Measurements from ENCODE around the gene EQTN. TPM values are rescaled to one million over a fixed set of nuclear protein-coding genes. Genes with fewer than 3 reads are reported as not detected.
A peak's percentile ranks its signal among the peaks of the same experiment; 100 is the strongest.

The EQTN gene
- not detected for polyA plus RNA-seq (2013, experiment 1 of 2; ENCODE audit: insufficient read length)
- polyA plus RNA-seq (2013, experiment 2 of 2; ENCODE audit: insufficient read length) = not detected

DNA sequence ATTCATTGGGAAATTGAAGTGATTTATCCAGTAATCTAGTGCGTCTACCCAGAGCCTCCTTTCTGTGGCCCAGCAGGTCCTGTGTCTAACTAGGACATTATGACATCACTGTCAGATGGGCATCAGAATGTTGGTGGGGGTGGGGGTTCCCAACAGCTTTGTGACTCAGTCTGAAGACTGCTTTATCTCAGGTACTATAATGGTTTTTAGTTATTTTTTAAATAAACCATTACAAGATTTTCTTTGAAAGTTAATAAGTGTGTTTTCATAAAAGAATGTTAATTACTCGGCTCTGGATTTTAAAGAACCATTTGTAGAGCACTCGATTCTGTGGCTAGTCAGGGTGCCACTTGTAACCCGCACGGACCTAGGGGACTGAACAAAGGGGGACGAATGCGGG, at the start of gene EQTN:
EQTN (minus strand) TSS at position 101 of the 400 bp plus-strand sequence; CDS start at position 6, 95 bp downstream.
- no peak for DNase-seq

DNA sequence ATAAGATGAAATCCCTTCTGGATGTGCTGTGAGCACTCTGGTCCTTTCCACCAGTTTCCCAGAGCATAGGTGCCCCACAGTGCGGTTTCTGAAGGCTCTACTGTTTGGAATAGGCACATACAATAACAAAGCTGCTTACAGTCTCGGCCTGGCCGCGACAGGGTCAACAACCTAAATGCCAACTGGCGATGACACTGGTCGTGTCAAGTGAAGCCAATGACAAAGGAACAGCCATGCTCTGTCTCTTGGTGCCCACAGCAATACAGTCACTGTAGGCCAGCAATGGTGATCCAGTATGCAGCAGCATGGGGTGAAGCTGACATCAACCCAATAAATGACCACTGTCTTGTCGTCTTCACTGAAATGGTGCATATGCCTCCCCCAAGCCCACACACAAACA, 47.8 kb upstream of the EQTN start:
- no peak for DNase-seq

DNA sequence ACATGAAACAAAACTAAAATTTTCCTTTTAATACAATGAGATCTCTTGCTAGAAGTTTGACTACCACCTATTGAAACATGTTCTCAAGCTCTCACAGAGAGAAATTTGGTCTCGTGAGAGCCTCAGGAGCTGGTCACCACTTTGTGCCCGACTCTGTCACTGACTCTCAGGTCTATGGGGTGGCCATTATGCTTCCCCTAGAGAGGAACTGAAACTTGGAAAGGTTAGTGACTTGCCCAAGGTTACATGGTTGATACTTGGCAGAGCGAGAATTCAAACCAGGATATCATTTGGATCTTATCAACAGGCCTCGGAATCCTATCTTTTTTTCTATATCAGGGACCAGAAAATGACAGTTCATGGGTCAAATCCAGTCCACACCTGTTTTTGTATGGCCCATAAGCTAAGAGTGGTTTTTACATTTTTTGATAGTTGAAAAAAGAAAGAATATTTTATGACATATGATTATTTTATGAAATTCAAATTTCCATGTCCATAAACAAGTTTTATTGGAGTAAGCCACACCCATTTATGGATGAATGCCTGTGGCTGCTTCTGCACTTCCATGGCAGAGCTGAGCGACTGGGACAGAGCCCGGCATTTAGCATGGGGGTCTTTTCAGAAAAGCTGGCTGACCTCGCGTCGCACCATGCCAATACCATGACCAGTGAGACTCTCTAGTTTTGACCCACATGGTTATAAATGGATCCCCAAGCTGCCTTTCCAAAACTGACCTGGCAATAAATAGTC, 44.8 kb upstream of the EQTN start:
- no peak for DNase-seq

DNA sequence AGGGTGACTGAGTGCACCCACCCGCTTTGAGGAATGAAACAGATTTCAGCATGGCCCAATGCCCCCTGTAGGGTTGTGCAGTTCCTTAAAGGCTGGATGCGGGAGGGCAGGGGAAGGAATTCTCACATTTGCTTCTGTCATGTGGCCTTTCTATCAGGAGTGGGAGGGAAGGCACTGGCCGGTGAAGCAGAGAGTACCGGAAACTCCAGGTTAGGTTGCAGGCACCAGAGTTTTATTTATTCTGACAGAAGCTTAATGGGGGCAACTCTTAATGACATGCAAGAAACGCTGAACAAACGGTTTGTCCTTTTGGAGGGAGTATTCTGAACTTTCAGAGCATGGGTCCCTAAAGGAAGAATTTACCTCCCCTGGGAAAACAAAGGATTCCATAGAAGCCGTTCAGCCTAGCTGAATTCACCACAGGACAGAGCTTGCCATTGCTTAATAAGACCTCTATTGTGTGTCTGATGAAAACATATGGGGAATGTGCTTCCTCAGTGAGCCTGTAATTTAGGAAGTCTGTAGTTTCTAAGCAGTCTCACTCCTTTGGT, 44.1 kb upstream of the EQTN start:
- peak; percentile 26 for DNase-seq

DNA sequence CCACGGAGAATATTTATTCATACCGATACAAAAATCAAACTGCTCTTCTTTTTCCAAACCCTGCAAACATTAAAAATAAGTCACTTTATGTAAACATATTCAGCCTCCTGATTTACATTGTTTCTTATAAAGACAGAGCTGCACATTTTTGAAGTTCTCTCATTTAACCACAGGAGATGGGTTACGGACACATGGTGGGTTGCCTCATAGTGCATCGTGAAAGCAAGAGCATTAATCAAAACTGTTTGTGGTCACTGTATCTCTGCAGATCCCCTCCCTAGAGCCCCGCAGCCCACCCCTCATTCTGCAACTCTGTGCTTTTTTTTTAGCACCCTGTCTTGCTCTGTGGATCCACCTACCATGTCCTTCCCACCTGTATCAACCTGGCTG, 43.3 kb upstream of the EQTN start:
- DNase-seq = no peak

DNA sequence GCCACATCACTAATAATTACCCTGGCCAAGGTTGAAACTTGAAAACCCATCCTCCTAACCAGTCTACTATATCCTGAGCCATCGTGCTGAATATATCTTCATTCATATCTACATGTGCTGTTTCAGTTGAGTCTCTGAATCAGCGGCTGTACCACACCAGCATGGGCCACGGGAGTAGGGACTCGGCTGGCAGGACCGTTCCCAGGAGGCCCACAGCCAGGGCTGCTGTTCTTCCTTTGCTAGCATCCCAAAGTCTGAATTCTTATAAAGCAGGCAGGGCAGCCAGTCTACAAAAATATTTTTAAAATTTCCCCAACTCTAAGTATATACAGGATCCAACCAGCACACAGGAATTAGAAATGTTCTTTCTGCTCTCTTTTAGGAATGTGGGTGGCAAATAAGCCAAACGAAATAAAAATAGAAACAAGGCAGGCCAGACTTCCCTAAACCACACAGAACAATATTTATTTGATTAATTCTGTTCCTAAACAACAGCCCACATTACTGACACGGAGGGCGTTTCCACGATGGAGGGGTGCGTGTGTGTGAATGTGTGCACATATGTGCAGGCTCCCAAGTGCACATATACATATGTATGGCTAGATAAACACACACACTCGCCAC, 42.8 kb upstream of the EQTN start:
- DNase-seq = no peak

DNA sequence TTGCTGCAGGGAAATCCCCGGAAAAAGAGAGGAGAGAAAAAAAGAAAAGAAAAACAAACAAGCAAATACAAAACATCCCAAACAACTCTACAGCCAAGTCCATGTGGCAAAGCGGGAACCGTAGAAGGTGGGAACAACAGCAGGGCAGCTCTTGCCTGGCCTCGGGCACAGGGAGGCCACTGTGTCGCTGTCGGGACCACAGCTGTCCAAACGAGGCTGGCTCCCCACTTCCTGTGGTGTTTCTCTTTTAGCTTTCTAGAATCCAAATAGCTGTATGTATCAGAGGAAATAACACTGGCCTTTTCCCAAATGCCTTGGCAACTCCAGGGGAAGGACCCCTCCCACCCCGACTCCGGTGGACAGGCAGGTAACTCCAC, 41.6 kb upstream of the EQTN start:
- DNase-seq = no peak

DNA sequence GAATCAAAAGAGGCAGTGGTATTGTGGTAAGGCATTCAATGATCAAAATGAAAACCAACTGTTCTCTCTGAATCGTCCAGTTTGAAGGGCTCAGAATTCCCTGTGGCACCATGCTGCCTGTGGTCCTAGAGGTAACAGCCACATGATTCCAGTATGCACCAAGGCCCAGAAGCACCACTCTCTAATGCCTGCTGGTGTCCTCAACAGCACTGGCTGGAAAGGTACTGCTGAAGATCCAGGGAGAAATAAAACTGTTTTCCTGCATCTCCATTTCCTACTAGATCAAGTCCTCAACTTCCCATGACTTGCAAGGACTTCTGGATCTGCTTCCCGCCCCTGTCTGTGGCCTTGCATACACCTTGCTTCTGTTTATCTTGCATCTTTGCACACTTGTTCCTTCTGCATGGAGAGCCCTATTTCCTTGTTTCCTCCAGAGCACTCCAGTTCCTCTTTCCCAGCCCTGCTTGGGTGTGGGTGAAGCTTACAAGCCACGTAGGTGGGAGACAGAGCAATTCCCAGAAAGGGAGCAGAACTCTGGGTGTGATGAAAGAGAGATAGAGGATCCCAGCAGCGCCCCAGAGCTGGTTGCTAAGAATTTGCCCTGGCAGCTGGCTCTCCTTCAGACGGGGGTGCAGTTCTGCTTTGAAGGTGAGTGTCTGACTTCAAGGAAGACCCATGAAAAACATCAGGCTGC, 41.0 kb upstream of the EQTN start:
- no peak for DNase-seq

DNA sequence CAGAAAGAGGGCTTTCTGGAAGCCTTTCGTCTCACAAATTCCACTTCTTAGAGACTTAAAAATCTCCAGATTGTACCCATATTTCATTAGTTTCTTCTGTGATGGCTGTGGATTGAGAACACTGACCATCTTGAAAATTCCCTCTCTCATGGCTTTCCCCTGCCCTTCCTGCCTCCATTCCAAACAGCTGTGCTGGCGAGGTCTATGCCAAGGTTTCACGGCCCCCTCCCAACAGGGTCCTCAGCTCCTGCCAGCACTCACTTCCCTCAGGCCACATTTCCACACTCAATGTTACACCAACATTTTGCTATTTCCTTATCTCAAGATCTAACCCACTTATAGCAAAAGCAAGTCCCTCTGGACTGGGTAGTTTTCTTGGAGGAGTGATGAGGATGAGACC, 40.3 kb upstream of the EQTN start:
- no peak for DNase-seq

DNA sequence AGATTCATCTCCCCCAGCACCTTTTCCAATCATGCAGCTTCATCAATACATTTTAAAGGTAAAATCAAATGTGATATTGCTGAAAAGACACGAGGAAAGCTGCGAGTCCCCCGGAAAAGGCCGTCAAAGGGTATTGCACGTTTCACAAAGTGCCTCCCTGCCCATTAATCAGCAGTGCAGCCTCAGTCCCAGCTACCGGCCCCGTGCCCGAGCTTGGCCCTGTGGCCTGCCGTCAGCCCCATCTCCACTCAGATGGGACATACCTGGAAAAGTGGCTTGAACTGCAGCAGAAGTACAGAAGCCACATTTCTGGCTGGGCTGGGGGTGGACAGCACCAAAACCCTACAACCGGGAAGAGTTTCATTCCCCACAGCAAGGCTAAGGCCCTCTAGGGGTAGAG, 39.9 kb upstream of the EQTN start:
- no peak for DNase-seq

DNA sequence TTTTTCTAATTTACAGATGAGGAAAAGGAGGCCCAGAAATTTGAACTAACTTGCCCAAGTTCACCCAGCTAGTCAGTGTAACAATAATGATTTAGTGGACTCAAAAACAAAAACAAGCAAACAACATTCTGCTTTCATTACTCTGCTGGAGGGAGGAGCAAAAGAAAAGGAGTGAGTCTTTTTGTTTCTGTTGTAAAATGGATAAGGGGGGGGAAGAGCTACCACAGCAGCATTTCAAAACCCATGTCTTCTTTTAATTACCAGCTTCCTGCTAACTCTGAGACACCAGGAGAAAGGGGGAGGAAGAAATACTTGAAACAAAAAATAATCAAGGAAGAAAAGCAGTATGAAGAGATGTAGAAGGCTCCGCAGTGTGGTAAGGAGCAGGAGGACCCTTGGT, 39.2 kb upstream of the EQTN start:
- DNase-seq = no peak

DNA sequence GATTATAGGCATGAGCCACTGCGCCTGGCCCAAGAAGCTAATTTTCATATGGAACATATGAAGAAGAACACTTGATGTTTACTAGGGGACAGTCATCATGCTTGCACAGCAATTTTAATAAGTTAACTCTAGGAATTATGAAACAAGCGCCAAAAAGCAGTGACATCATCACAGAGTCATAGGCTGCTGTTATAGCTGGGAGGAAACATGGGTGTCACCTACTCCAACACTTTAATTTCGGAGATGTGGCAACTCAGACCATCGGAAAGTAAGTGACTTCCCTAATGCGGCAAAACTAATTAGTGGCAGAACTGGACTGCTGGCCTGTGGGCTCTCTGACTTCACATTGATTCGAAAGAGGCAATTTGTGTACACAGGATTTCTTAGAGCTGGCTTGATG, 38.1 kb upstream of the EQTN start:
- no peak for DNase-seq

DNA sequence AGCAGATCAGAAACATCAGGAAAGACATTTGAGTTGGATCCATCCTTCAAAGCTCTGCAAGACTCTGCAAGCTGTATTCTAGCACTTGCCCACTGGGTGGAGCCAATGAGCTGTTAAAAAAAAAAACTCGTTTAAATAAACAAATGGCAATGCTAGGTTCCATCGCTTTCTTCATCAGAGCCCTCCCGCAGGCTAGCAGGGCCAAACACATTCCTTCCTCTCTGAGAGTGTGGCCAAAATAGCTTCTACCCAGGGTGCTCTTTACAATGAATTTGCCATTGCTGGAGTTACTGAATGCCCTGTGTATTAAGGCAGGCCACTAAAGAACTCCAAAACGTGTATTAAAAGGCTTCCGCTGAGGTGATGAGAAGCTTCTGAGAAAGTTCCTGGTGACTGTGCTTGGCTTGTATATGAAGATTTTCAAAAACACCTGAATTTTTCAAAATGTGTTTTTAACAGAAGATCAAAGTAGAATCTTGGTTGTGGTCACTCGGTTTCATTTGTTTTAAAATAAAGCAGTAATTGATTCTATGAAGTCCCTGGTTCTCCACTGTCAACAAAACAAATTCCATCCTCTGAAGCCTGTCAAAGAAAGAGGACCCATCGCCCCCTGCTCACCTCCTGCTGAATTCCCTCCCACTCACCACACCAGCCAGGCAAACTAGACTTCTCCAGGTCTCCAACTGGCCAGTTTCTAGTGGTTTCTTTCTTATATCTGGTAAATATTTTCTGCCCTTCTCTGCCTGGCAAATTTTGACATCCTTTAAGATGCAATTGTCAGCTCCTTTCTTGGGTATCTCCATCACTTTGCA, 36.5 kb upstream of the EQTN start:
- peak; percentile 80 for DNase-seq

DNA sequence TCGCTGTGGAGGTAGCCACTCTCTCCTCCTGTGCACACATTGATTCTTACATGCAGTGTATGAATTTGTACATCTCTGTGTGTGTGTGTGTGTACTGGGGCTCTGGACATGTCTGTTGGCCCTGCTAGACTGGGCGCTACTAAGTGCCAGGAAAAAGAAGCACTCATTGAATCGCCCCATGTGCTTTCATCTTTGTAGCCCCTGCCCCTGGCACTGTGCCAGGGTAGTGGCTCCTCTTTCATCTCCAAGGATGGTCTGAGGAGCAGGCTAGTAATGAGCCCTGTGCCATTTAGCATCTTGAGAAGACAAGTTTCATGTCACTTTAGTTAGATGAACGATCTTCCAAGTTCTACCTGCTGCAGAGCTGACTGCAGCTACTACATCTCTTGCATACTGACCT, 34.4 kb upstream of the EQTN start:
- no peak for DNase-seq

DNA sequence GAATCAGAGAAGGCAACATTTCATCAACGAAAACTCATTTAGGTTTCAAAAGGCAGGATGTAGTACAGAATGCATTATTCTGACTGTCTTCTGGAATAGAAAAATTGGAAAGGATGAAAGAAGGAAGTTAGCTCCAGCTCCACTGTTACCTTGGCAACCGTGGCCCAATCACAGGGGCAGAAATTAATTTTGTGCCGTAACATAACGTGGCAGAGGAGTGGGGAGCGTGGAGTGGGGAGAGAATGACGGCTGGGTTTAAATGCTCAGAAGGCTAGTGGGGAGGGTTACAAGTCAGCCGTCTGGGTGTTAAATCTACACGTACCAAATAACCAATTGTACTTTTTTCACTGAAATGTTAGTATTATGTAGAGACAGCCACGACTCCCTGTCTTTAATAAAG, 32.3 kb upstream of the EQTN start:
- no peak for DNase-seq

DNA sequence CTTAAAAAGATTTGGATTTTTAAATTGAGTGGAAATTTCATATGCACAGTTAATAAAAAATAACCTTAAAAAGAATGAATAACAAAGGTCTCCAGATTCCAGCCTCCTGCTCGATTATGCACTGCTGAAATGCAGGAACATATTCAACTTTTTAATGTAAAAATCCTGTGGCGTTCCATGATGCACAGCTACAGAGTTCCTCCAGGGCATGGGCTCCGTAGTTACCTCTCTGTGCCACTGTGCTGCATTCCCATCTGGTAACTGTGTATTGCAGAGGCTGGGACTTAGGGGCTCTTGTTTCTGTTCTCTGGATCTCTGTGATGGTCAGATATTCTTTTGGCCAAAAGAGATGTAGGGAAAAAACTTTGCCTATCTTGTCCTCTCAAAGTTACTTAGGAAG, 31.5 kb upstream of the EQTN start:
- no peak for DNase-seq

DNA sequence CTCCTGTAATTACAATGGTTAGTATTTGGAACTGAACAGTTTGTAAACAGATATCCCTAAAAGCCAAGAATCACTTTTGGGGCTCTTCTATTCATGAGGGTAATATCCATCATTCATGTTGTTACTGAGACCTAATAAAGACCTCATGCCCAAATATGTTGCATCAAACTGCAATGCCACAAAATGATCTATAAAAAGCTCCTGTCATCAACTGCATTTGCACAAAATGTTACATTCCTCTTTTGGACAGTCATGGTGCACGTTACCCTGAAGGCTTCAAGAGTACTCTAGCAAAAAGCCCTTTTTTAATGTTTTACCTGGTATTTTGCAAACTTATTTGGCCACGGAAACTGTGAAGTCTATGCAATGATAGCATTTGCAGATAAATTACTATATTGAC, 14.2 kb upstream of the EQTN start:
- DNase-seq = no peak

DNA sequence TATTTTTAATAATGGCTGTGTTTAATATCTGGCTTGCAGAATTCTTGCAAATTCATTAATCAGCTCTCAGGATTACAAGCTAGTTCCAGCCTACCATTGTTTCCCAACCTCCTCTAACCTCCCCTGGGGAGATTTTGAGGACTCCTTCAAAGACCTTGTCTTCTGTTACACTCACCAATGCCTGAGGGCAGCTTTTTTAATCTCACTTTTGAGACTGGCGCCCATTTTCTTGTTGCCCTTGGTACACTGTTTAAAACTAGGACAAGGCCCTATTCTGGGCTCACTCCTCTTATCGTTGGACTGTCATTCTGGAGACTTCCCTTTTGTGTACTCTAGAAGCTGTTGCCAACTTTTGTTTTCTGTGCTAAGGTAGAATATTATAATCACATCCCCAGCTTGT, 13.6 kb upstream of the EQTN start:
- no peak for DNase-seq

DNA sequence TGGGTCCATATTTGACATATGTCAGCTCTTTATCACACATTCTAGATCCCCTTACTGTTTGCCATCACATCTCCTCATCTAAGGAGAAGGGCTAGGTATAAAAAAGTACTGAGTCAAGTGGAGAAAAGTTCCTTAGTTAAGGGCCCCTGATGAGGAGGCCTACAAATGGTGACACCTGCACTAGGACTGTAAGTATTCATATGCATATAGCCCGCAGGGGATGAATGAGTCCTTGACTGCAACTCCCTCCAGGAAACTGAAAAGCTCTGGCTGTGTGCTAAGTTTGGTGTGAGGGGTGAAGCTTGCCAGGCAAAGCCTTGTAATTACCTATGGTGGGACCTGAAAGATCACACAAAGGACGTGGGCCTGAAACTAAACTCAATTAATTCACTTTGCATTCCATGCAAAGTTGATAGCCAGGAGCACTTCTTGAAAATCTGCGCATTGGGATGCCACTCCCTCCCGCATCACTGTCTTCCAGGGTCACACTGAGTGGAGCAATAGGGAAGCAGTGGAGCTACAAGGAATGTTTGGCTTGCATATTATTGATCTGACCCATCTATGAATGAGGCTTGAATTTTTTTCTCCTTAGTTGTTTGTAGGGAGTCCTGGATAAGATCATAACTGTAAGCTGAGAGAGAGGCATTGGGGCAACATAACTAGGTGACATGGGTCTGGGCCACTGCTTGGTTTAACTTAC, 11.9 kb upstream of the EQTN start:
- DNase-seq = no peak

DNA sequence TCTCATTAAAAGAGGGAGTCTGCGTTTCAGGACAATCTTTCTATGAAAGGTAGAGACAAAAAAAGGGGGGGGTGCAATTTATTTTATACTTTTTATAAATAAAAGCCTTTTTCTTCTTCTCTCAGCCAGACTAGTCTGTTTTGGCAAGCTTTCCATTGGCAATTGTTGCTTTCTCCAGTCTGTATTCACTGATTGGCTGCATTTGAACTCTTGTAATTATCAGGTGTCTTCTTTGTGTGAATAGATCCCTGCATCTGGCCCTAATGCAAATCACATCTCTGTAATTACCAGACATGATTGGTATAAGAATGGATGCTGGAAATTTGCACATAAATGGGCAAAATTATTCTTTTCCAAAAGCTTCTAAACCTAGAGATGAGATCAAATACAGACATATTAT, 7.6 kb upstream of the EQTN start:
- no peak for DNase-seq

DNA sequence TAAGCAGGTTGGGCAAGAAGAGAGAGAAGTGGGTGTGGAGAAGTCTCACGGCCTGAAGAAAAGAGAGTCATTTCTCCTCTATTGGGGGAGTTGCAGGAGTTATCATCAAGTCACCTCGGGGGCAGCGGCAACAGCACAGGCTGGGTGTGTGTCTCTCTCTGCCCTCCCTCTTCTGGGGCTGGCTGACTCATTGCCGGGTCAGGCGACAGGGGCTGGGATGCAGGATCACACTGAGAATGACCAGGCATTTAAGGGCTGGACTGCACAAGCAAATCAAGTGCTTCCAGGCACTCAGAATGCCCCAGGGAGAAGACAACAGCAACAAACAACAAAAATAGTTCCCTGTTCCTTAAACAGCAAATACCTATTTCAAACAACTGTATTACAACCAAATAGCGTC, 6.3 kb upstream of the EQTN start:
- peak; percentile 3 for DNase-seq

DNA sequence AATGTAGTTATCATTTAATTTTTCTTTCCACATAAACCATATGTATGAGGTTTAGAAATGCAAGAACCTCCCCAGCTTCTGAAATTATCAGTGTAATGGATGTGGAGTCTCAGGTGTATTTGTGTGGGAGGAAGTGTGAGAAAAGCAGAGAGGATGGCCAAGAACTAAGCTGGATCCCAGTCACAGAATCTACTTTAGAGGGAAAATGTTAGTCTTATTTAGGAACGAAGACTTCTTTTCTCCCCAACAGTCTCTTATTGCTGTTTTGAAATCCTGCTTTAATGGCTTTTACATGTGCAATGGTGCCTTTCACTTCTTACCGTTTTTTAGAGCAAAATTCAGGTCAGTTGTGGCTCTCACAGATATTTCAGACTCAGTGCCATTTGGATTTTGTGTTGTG, 3.0 kb downstream of the EQTN start:
- no peak for DNase-seq

All from fibroblast of skin of back (primary cell).